Ishikawa (cell line): ENCODE measurements around the gene PSMA1.

Experiments used
- EP300 ChIP-seq: IDR thresholded peaks from 2 replicates; pipeline ENCODE4 v1.6.1; 2012; ENCODE audit warnings: borderline replicate concordance
- FOXM1 ChIP-seq: IDR thresholded peaks from 2 replicates; pipeline ENCODE4 v1.6.1; 2012; ENCODE audit warnings: low read depth, borderline replicate concordance
- MAX ChIP-seq: IDR thresholded peaks from 2 replicates; pipeline ENCODE4 v1.6.1; 2012
- RAD21 ChIP-seq: IDR thresholded peaks from 2 replicates; pipeline ENCODE4 v1.6.1; 2012; ENCODE audit warnings: low read depth
- TAF1 ChIP-seq: IDR thresholded peaks from 2 replicates; pipeline ENCODE4 v1.6.1; 2012; ENCODE audit warnings: low read depth, mild to moderate bottlenecking
- TCF12 ChIP-seq: IDR thresholded peaks from 2 replicates; pipeline ENCODE4 v1.6.1; 2012; ENCODE audit warnings: low read depth
- YY1 ChIP-seq: IDR thresholded peaks from 2 replicates; pipeline ENCODE4 v1.6.1; 2012; ENCODE audit warnings: low read depth
- ZBTB7A ChIP-seq: IDR thresholded peaks from 2 replicates; pipeline ENCODE4 v1.6.1; 2012; ENCODE audit warnings: low read depth
- TF ChIP-seq, protein P1 (sequence below): IDR thresholded peaks from 2 replicates; pipeline ENCODE4 v1.6.1; 2012
- TF ChIP-seq, protein P2 (sequence below): IDR thresholded peaks from 2 replicates; pipeline ENCODE4 v1.6.1; 2012; ENCODE audit warnings: low read depth, mild to moderate bottlenecking

DNA sequence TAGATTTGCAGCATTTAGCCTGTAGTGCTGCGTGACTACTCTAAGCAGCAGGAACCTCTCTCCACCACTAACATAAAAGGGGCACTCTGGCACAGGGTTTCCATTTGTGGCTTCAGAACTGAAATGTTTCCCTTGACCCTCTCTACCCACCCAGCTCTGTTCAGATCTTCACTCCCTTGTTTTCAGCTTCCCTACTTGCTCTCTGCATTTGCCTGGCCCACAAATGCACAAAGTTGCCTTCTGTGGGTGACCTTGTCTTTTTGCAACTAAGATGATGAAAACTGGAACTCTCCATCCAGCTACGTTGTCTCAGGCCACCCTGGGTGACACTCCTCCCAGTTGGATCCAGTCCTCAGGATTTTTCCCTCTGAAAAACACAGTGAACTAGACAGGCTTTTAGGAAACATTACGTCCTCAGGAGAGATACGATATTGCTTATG is 19.8 kb upstream of the PSMA1 start:
- no peak for TF ChIP-seq EP300
- no peak for TF ChIP-seq FOXM1
- no peak for TF ChIP-seq MAX
- TF ChIP-seq ZBTB7A = no peak
- no peak for TF ChIP-seq TCF12
- no peak for TF ChIP-seq TAF1
- TF ChIP-seq YY1 = no peak
- TF ChIP-seq RAD21 = no peak
- TF ChIP-seq, protein P1, sequence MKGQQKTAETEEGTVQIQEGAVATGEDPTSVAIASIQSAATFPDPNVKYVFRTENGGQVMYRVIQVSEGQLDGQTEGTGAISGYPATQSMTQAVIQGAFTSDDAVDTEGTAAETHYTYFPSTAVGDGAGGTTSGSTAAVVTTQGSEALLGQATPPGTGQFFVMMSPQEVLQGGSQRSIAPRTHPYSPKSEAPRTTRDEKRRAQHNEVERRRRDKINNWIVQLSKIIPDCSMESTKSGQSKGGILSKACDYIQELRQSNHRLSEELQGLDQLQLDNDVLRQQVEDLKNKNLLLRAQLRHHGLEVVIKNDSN = no peak
- TF ChIP-seq, protein P2, sequence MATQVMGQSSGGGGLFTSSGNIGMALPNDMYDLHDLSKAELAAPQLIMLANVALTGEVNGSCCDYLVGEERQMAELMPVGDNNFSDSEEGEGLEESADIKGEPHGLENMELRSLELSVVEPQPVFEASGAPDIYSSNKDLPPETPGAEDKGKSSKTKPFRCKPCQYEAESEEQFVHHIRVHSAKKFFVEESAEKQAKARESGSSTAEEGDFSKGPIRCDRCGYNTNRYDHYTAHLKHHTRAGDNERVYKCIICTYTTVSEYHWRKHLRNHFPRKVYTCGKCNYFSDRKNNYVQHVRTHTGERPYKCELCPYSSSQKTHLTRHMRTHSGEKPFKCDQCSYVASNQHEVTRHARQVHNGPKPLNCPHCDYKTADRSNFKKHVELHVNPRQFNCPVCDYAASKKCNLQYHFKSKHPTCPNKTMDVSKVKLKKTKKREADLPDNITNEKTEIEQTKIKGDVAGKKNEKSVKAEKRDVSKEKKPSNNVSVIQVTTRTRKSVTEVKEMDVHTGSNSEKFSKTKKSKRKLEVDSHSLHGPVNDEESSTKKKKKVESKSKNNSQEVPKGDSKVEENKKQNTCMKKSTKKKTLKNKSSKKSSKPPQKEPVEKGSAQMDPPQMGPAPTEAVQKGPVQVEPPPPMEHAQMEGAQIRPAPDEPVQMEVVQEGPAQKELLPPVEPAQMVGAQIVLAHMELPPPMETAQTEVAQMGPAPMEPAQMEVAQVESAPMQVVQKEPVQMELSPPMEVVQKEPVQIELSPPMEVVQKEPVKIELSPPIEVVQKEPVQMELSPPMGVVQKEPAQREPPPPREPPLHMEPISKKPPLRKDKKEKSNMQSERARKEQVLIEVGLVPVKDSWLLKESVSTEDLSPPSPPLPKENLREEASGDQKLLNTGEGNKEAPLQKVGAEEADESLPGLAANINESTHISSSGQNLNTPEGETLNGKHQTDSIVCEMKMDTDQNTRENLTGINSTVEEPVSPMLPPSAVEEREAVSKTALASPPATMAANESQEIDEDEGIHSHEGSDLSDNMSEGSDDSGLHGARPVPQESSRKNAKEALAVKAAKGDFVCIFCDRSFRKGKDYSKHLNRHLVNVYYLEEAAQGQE = no peak
